RWPE2 (cell line): ENCODE results near the gene CDK1.

Source experiments
- ATAC-seq: fragments of 200-7000 bp; cut with Tn5 transposase; 3 replicates; pipeline ENCODE4 v1.9.1; 2021; ENCODE audit warnings: low read depth
- DNase-seq: peaks from one replicate; pipeline ENCODE4 v3.0.0-alpha.2; 2020; ENCODE audit warnings: low spot score
- H3K27ac ChIP-seq: fragments of 450-650 bp; 2 replicates; pipeline ENCODE4 v1.5.1; 2017; ENCODE audit warnings: mild to moderate bottlenecking; ENCODE audit not compliant: poor library complexity, severe bottlenecking
- H3K27me3 ChIP-seq: fragments of 250-450 bp; sonication (Bioruptor Pico); 2 replicates; pipeline ENCODE4 v1.5.1; 2021; ENCODE audit warnings: mild to moderate bottlenecking, moderate library complexity; ENCODE audit not compliant: insufficient read depth, poor library complexity, severe bottlenecking
- H3K36me3 ChIP-seq: fragments of 250-450 bp; sonication (Bioruptor Pico); 2 replicates; pipeline ENCODE4 v1.5.1; 2020; ENCODE audit warnings: low read depth, mild to moderate bottlenecking, moderate library complexity
- H3K4me1 ChIP-seq: fragments of 250-450 bp; sonication (Bioruptor Pico); 2 replicates; pipeline ENCODE4 v1.5.1; 2021; ENCODE audit warnings: mild to moderate bottlenecking, moderate library complexity; ENCODE audit not compliant: insufficient read depth, poor library complexity, severe bottlenecking
- H3K4me3 ChIP-seq: fragments of 250-450 bp; sonication (Bioruptor Pico); 2 replicates; pipeline ENCODE4 v1.5.1; 2021; ENCODE audit warnings: mild to moderate bottlenecking, moderate library complexity; ENCODE audit not compliant: severe bottlenecking
- H3K9me3 ChIP-seq: fragments of 250-450 bp; sonication (Bioruptor Pico); 2 replicates; pipeline ENCODE4 v1.5.1; 2021; ENCODE audit warnings: mild to moderate bottlenecking, moderate library complexity; ENCODE audit not compliant: severe bottlenecking
- CTCF ChIP-seq: fragments of 450-650 bp; IDR thresholded peaks from one replicate; pipeline ENCODE4 v1.5.1; 2017; ENCODE audit warnings: mild to moderate bottlenecking, moderate library complexity; ENCODE audit not compliant: poor library complexity, severe bottlenecking

CDK1 gene

DNA sequence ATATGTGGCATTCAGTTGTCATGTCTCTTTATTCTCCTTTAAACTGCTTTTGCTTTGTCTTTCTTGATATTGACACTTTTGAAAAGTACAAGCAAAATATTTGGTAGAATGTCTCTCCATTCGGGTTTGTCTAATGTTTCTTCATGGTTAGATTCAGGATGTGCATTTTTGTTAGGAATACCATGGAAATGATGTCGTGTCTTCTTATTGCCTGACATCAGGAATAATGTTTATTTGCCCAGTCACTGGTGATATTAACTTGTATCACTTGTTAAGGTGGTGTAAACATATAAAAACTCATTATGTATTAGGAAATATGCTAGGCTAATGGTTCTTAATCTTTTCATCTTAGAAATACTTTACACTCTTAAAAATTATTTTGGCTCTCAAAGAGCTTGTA, 43.4 kb downstream of the CDK1 start:
- no peaks in the 10 kb centered on the region for H3K27me3 ChIP-seq
- H3K4me1 ChIP-seq, result peaks cover 3% of the 10 kb centered on the region
- H3K4me3 ChIP-seq, result no peak overlapping the region
- H3K9me3 ChIP-seq, result no peaks in the 10 kb centered on the region
- DNase-seq, result no peak
- no peak overlapping the region for H3K27ac ChIP-seq
- H3K36me3 ChIP-seq, result no peaks in the 10 kb centered on the region
- no peak for TF ChIP-seq CTCF
- ATAC-seq, result no peak

- no peak overlapping the region for H3K4me3 ChIP-seq
- H3K27ac ChIP-seq, result no peak overlapping the region
- no peaks in the 10 kb centered on the region for H3K27me3 ChIP-seq
- ATAC-seq (no peak), DNase-seq (no peak)
- TF ChIP-seq CTCF, result no peak
- no peaks in the 10 kb centered on the region for H3K36me3 ChIP-seq
- no peaks in the 10 kb centered on the region for H3K9me3 ChIP-seq
- H3K4me1 ChIP-seq, result peaks cover 5% of the 10 kb centered on the region
Observed at GRCh38 chr10:60822809-60823208, 44.5 kb downstream of the CDK1 start.

DNA sequence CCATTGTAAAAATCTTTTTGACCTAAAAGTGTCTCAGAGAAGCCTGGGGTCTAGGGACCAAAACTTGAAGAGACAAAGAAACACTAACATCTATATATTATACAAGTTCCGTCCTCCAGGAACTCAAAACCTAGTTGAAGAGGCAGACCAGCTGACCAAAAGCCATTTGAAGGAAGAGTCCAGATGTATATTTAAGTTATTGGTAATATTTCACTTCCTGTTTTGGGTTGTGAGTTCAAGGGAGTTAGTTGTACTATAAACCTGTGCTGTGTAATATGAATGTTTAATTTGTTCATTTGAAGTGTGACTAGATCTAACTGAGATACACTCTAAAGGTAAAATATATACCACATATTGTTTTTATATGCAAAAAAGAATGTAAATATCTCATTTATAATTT, 45.0 kb downstream of the CDK1 start:
- no peaks in the 10 kb centered on the region for H3K27me3 ChIP-seq
- no peak for TF ChIP-seq CTCF
- no peak overlapping the region for H3K4me3 ChIP-seq
- ATAC-seq (no peak), DNase-seq (no peak)
- H3K9me3 ChIP-seq, result no peaks in the 10 kb centered on the region
- H3K4me1 ChIP-seq, result peaks cover 6% of the 10 kb centered on the region
- no peak overlapping the region for H3K27ac ChIP-seq
- H3K36me3 ChIP-seq, result no peaks in the 10 kb centered on the region

- Histone ChIP-seq H3K4me1 (peaks cover 6% of the 10 kb centered on the region), H3K4me3 (no peak overlapping the region), H3K27me3 (no peaks in the 10 kb centered on the region), H3K36me3 (no peaks in the 10 kb centered on the region), H3K9me3 (no peaks in the 10 kb centered on the region), H3K27ac (no peak overlapping the region)
- no peak for ATAC-seq
- no peak for DNase-seq
- TF ChIP-seq CTCF, result no peak
Observed at GRCh38 chr10:60825520-60825919, 47.2 kb downstream of the CDK1 start.

DNA sequence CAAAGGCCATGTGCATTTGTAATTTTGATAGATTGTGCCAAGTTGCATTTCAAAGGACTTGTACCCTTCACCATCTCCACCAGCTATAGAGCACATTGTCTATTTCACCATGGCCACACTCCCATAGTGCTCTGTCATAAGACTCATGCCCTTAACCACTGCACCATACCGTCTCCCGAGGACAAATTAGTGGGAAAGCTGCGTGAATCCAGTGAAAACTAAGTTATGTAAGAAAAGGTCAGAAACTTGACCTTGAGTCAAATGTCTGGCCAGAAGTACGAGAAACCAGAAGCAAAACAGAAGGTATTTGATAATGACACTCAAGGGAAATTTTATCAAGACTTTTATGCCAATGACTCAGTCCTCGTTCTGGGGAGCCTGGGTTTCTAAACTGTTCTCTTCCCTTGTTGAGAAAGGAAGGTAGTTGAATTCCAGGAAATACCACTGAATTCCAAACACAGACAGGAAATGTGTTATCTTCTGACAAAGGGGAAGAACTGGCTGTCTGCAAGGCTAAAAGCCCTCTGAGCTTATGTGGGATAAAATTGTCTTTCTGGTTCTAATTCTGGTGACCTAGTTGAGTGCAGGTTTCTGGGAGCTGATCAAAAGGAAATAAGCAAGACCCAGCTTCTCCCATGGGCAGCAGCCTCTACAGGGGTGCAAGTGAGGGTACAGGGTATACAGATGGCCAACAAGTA, 49.7 kb downstream of the CDK1 start:
- ATAC-seq (peak; percentile 85), DNase-seq (no peak)
- H3K9me3 ChIP-seq, result no peaks in the 10 kb centered on the region
- no peaks in the 10 kb centered on the region for H3K36me3 ChIP-seq
- no peaks in the 10 kb centered on the region for H3K27me3 ChIP-seq
- peak overlapping the region; percentile 72 for H3K27ac ChIP-seq
- peaks cover 4% of the 10 kb centered on the region for H3K4me1 ChIP-seq
- H3K4me3 ChIP-seq, result no peak overlapping the region
- no peak for TF ChIP-seq CTCF
